Measurements from ENCODE around the gene NDUFB10. TPM values are rescaled to one million over a fixed set of nuclear protein-coding genes. Genes with fewer than 3 reads are reported as not detected.
A peak's percentile ranks its signal among the peaks of the same experiment; 100 is the strongest.
"Not testable (repeated sequence)": the region's sequence is repeated elsewhere in the genome, so short reads cannot be mapped to it uniquely, and the experiment has no call there.

Gene NDUFB10
- total and polyA plus RNA-seq, 2 donors (not counting 1 experiment from before 2014, with no cell fraction given), result 123 to 149 TPM

DNA sequence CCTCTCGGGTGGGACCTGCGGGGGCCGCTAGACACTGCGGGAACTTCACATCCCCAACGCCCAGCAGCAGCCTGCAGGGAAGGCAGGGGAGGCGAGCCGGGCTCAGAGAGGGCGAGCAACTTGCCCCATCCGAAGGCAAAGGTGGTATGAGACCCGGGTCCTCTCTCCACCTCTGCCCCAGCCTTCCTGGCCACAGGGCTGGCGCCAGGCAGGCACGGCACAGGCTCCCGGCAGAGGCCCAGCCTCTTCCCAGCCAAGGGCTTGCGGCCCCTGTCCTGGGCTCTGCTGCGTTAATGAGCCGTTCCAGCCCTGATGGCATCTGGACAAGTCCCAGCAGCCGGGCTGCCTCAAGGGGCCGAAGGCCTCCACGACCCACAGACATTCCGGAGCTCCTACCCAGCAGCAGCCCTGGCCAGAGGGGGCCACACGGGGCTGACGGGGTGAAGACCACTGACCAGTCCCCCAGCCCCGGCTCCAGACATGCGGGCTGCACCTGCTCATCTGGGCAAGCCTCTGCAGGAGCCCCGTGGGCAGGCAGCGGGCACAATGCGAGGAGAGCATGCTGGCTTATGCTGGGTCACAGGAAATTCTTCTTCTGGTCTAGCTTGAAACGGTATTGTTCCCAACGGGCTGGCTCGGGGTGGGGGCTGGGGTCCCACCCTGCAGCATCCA, 39.9 kb upstream of the NDUFB10 start:
- H3K4me1 ChIP-seq (ENCODE audit: control insufficient read depth, extremely low read depth, insufficient read depth, low read length), result peaks cover 4% of the 10 kb centered on the region
- H3K27me3 ChIP-seq (ENCODE audit: control insufficient read depth, insufficient read depth, low read length), result peaks cover 56% of the 10 kb centered on the region
- H3K79me2 ChIP-seq (ENCODE audit: control insufficient read depth, insufficient read depth, low read length), result no peaks in the 10 kb centered on the region
- no peak for DNase-seq (ENCODE audit: low read depth in 2 of 2)
- TF ChIP-seq EZH2 (IDR thresholded peaks at IDR 0.05; ENCODE audit: low read length, missing control alignments), result no peak
- TF ChIP-seq, protein P1, sequence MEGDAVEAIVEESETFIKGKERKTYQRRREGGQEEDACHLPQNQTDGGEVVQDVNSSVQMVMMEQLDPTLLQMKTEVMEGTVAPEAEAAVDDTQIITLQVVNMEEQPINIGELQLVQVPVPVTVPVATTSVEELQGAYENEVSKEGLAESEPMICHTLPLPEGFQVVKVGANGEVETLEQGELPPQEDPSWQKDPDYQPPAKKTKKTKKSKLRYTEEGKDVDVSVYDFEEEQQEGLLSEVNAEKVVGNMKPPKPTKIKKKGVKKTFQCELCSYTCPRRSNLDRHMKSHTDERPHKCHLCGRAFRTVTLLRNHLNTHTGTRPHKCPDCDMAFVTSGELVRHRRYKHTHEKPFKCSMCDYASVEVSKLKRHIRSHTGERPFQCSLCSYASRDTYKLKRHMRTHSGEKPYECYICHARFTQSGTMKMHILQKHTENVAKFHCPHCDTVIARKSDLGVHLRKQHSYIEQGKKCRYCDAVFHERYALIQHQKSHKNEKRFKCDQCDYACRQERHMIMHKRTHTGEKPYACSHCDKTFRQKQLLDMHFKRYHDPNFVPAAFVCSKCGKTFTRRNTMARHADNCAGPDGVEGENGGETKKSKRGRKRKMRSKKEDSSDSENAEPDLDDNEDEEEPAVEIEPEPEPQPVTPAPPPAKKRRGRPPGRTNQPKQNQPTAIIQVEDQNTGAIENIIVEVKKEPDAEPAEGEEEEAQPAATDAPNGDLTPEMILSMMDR (conservative IDR thresholded peaks at IDR 0.05 in 1 of 2, IDR thresholded peaks at IDR 0.05 in 1 of 2; ENCODE audit: low read depth in 1 of 2, low read length in 2 of 2), result no peak
- H4K20me1 ChIP-seq (ENCODE audit: control insufficient read depth, extremely low read depth, insufficient read depth, low read length), result no peaks in the 10 kb centered on the region
- H3K36me3 ChIP-seq (ENCODE audit: control insufficient read depth, insufficient read depth, low read length), result no peaks in the 10 kb centered on the region
- H3K9me3 ChIP-seq (ENCODE audit: control insufficient read depth, insufficient read depth, low read depth, low read length), result no peaks in the 10 kb centered on the region
- H3K4me2 ChIP-seq (ENCODE audit: extremely low read depth, insufficient read depth, low read length), result no peak overlapping the region
- no peak overlapping the region for H3K9ac ChIP-seq (ENCODE audit: insufficient read depth, low read length)
- no peak overlapping the region for H3K4me3 ChIP-seq (replicated peaks in 1 of 4; ENCODE audit: control extremely low read depth in 1 of 4, insufficient read depth in 1 of 4, low read depth in 3 of 4, low read length in 4 of 4)
- H3K27ac ChIP-seq (ENCODE audit: insufficient read depth, low read length), result no peak overlapping the region
- H2AFZ ChIP-seq (ENCODE audit: low read length), result no peak overlapping the region

DNA sequence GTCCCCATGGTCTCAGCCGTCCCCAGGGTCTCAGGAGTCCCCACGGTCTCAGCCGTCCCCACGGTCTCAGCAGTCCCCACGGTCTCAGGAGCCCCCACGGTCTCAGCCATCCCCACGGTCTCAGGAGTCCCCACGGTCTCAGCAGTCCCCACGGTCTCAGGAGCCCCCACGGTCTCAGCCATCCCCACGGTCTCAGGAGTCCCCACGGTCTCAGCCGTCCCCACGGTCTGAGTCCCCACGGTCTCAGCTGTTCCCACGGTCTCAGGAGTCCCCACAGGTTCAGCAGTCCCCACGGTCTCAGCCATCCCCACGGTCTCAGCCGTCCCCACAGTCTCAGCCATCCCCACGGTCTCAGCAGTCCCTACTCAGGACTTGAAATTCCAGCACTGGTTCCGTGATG, 39.2 kb upstream of the NDUFB10 start:
- not testable (repeated sequence) for H3K9me3 ChIP-seq (ENCODE audit: control insufficient read depth, insufficient read depth, low read depth, low read length); H4K20me1 ChIP-seq (ENCODE audit: control insufficient read depth, extremely low read depth, insufficient read depth, low read length); H3K79me2 ChIP-seq (ENCODE audit: control insufficient read depth, insufficient read depth, low read length); H3K4me2 ChIP-seq (ENCODE audit: extremely low read depth, insufficient read depth, low read length); H3K27ac ChIP-seq (ENCODE audit: insufficient read depth, low read length); DNase-seq (ENCODE audit: low read depth in 2 of 2); H3K4me1 ChIP-seq (ENCODE audit: control insufficient read depth, extremely low read depth, insufficient read depth, low read length); H3K4me3 ChIP-seq (replicated peaks in 1 of 4; ENCODE audit: control extremely low read depth in 1 of 4, insufficient read depth in 1 of 4, low read depth in 3 of 4, low read length in 4 of 4); H3K36me3 ChIP-seq (ENCODE audit: control insufficient read depth, insufficient read depth, low read length); H2AFZ ChIP-seq (ENCODE audit: low read length); H3K9ac ChIP-seq (ENCODE audit: insufficient read depth, low read length)
- H3K27me3 ChIP-seq (ENCODE audit: control insufficient read depth, insufficient read depth, low read length), result peaks cover 60% of the 10 kb centered on the region

- Histone ChIP-seq H3K4me3 (replicated peaks in 1 of 4; ENCODE audit: control extremely low read depth in 1 of 4, insufficient read depth in 1 of 4, low read depth in 3 of 4, low read length in 4 of 4) (no peak overlapping the region), H3K4me2 (ENCODE audit: extremely low read depth, insufficient read depth, low read length) (no peak overlapping the region), H3K9me3 (ENCODE audit: control insufficient read depth, insufficient read depth, low read depth, low read length) (no peaks in the 10 kb centered on the region), H3K4me1 (ENCODE audit: control insufficient read depth, extremely low read depth, insufficient read depth, low read length) (peaks cover 4% of the 10 kb centered on the region), H3K79me2 (ENCODE audit: control insufficient read depth, insufficient read depth, low read length) (no peaks in the 10 kb centered on the region), H3K27ac (ENCODE audit: insufficient read depth, low read length) (no peak overlapping the region), H2AFZ (ENCODE audit: low read length) (no peak overlapping the region), H3K36me3 (ENCODE audit: control insufficient read depth, insufficient read depth, low read length) (no peaks in the 10 kb centered on the region), H4K20me1 (ENCODE audit: control insufficient read depth, extremely low read depth, insufficient read depth, low read length) (no peaks in the 10 kb centered on the region), H3K27me3 (ENCODE audit: control insufficient read depth, insufficient read depth, low read length) (peaks cover 57% of the 10 kb centered on the region), H3K9ac (ENCODE audit: insufficient read depth, low read length) (no peak overlapping the region)
- peak in 1 of 2 donors; percentile 4 for DNase-seq (ENCODE audit: low read depth in 2 of 2)
- peak; percentile 67 for TF ChIP-seq EZH2 (IDR thresholded peaks at IDR 0.05; ENCODE audit: low read length, missing control alignments)
- TF ChIP-seq, protein P1 (conservative IDR thresholded peaks at IDR 0.05 in 1 of 2, IDR thresholded peaks at IDR 0.05 in 1 of 2; ENCODE audit: low read depth in 1 of 2, low read length in 2 of 2), result no peak
Observed at GRCh38 chr16:1920727-1921171, 38.6 kb upstream of the NDUFB10 start.
